Activated naive CD4-positive, alpha-beta T cell treated with anti-CD3 and anti-CD28 coated beads for 36 hours (primary cell): Measurements from ENCODE around the gene IRF2. TPM values are rescaled to one million over a fixed set of nuclear protein-coding genes. Genes with fewer than 3 reads are reported as not detected.

Experiments
- CTCF ChIA-PET: fragments of 350-600 bp; sonication (Branson Sonifier 250); formaldehyde crosslinking; loops from one replicate; lab custom pipeline; 2021; ENCODE audit warnings: antibody characterized with exemption; lab: Charles Lee
- DNase-seq: peaks from one replicate; pipeline ENCODE4 v3.0.0-alpha.2; 2020
- H3K27ac Mint-ChIP-seq: one replicate; pipeline ENCODE4 v1.8.0; 2021; ENCODE audit warnings: mild to moderate bottlenecking, mixed read lengths
- H3K27me3 Mint-ChIP-seq: one replicate; pipeline ENCODE4 v1.8.0; 2021; ENCODE audit warnings: low read depth, mixed read lengths
- H3K36me3 Mint-ChIP-seq: one replicate; pipeline ENCODE4 v1.8.0; 2021; ENCODE audit warnings: low read depth, mixed read lengths
- H3K4me1 Mint-ChIP-seq: one replicate; pipeline ENCODE4 v1.8.0; 2021; ENCODE audit warnings: low read depth, mixed read lengths
- H3K4me3 Mint-ChIP-seq: one replicate; pipeline ENCODE4 v1.8.0; 2021; ENCODE audit warnings: mild to moderate bottlenecking, moderate library complexity, mixed read lengths
- H3K9me3 Mint-ChIP-seq: one replicate; pipeline ENCODE4 v1.8.0; 2021; ENCODE audit warnings: mixed read lengths
- intact Hi-C: fragments of 100-400 bp; cut with micrococcal nuclease; formaldehyde crosslinking; loops from one replicate; pipeline ENCODE4 v1.15.1; 2023
- total RNA-seq, 2 experiments: library from RNA; stranded (reverse); gene quantifications; one replicate each; pipeline ENCODE4 v1.2.3, GENCODE V29; 2021

IRF2 gene
- total RNA-seq, 2 experiments from 2014 or later = 37.3 to 38.3 TPM

DNA sequence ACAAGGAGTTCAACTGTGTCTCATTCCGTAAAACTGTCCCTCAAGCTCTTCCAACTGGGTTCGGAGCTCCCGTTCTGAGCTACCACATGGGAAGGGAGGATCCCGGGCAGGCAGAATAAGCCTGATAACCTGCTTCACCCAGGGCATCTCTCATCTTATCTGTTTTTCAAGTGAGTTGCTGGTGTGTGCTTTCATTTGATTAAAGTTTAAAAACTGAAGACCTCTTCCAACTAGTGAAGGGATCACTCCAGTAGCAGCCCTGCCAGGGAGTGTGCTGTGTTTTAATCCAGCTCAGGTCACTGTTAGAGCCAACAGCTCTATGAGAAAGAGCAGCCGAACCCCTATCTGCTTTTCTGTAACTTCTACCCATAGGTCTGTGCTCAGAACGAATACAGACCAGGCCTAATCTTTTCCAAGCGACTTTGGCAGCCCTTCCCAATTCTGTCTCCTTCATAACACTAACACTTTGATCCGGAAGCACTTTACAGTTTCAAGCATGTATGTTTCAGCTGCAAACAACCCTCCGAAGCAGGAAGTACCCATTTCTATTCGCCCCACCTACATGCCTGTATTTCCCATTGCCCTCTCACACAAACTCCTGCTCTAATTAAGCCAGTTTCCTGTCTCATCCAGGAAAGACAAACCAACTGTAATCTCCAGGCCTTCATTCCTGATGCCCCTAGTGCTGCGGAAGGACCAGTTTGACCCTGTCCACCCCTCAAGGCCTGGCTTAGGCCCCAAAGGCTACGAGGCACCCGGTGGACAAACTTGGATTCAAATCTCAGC is 60.9 kb downstream of the IRF2 start:
- Mint-ChIP-seq H3K36me3 (peaks cover 24% of the 10 kb centered on the region), H3K9me3 (no peaks in the 10 kb centered on the region), H3K27ac (peak overlapping the region; percentile 48), H3K4me1 (peaks cover 74% of the 10 kb centered on the region), H3K4me3 (no peak overlapping the region), H3K27me3 (no peaks in the 10 kb centered on the region)
- intact Hi-C loops = no loop called here
- no peak for DNase-seq
- CTCF ChIA-PET = interaction anchor here (0.6 to 2.0 kb wide), 3 partner anchors 35 to 982 kb away, joined by 3 to 6 read pairs (median 3); no protein-coding TSS in a partner anchor

DNA sequence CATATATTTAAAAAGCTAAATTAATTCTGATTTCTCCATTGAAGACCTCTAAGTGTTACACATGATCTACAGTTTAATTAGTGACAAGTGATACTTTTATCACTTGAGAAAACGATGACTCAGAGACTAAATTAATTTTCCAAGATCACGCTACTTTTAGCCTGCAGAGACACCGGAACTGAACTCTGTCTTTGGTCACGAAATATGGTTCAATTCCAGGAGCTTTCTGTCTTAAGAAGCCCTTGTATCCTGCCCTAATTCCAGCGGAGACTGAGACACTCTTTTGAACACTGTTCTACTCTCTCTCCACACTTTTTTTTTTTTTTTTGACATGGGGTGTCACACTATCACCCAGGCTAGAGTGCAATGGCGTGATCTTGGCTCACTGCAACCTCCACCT is 63.6 kb downstream of the IRF2 start:
- Mint-ChIP-seq H3K4me1 (peaks cover 66% of the 10 kb centered on the region), H3K9me3 (no peaks in the 10 kb centered on the region), H3K36me3 (peaks cover 33% of the 10 kb centered on the region), H3K27ac (no peak overlapping the region), H3K4me3 (no peak overlapping the region), H3K27me3 (no peaks in the 10 kb centered on the region)
- DNase-seq = no peak
- CTCF ChIA-PET = interaction anchor here (0.6 to 0.9 kb wide), 2 partner anchors 54 to 127 kb away, joined by 4 to 6 read pairs; no protein-coding TSS in a partner anchor
- intact Hi-C loops = loop anchor here (1.0 kb wide), 1 partner anchor 8 kb away; no protein-coding TSS in a partner anchor

DNA sequence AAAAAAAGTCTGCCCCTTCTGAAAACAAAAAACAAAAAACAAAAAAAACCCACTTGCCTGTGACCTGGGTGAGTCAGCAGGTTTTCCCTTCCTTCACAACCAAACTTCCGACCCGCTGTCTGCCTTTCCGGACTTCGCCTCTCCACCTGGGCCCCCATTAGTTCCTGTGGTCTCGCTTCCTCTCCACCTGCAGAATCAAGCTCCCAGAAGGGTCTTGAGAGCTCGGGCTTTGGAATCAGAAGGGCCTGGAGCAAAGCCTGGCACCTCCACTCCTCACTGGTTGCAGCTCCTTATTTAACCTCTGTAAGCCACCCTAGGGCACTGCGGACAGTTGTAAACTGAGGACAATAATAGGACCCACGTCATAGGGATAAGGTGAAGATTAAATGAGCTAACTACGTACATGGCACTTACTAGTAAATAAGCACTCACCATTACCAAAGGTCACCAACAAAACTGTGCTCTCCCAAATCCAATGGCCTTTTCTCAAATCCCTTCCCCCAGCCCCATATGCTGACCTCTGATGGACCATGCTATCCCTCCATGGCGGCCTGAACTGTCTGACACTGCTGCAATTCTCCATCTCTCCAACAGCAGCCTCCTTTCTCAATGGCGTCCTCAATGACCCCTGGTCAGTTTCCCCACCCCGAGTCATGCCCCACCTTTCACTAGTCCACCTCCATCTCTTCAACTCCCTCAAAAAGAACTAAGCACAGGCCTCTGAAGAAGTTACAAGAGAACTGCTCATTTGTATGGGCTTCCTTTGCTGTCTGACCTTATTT is 64.2 kb downstream of the IRF2 start:
- H3K4me1 Mint-ChIP-seq = peaks cover 59% of the 10 kb centered on the region
- H3K27me3 Mint-ChIP-seq = no peaks in the 10 kb centered on the region
- H3K4me3 Mint-ChIP-seq = no peak overlapping the region
- H3K27ac Mint-ChIP-seq = peak overlapping the region; percentile 22
- CTCF ChIA-PET = interaction anchor here (0.6 to 0.9 kb wide), 4 partner anchors 54 to 685 kb away, joined by 3 to 6 read pairs (median 4); no protein-coding TSS in a partner anchor
- H3K36me3 Mint-ChIP-seq = peaks cover 37% of the 10 kb centered on the region
- DNase-seq = peak; percentile 62
- no peaks in the 10 kb centered on the region for H3K9me3 Mint-ChIP-seq
- intact Hi-C loops = loop anchor here (1.0 to 2.0 kb wide), 4 partner anchors 8 to 125 kb away; no protein-coding TSS in a partner anchor

DNA sequence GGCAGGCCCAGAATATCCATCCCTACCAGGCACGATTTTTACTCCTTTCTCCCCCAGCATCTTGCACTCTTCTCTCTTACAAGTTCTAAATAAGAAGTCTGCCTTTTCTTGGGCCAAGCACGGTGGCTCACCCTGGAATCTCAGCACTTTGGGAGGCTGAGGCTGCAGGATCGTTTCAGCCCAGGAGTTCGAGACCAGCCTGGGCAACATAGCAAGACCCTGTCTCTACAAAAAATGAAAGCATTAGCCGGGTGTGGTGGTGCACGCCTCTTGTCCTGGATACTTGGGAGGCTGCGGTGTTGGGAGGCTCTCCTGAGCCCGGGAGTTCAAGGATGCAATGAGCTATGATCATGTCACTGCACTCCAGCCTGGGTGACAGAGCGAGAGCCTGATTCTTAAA is 64.8 kb downstream of the IRF2 start:
- Mint-ChIP-seq H3K27ac (no peak overlapping the region), H3K27me3 (no peaks in the 10 kb centered on the region), H3K9me3 (no peaks in the 10 kb centered on the region), H3K4me1 (peaks cover 54% of the 10 kb centered on the region), H3K4me3 (no peak overlapping the region), H3K36me3 (peaks cover 36% of the 10 kb centered on the region)
- CTCF ChIA-PET = interaction anchor here (0.6 to 0.9 kb wide), 5 partner anchors 8 to 685 kb away, joined by 3 to 5 read pairs (median 3); no protein-coding TSS in a partner anchor
- intact Hi-C loops = loop anchor here (2.0 kb wide), 3 partner anchors 27 to 125 kb away; no protein-coding TSS in a partner anchor
- DNase-seq = no peak

DNA sequence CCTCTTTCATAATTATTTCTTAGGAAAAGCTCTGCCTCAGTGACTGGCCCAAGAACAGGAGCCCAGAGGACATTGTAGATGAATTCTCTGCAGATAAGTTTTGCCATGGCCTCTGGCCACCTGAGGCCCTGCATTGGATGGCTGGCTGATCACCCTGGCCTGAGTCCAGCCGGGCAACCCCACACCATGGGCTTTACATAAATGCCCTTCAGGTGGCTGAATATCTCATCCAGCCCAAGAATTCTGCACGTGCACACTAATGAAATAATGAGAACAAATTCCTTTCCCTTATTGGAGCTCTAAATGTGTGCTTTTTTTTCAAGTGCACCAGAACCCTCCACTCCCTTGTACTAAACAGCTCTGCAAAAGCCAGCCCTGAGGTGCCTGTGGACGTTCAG is 65.7 kb downstream of the IRF2 start:
- H3K36me3 Mint-ChIP-seq = peaks cover 36% of the 10 kb centered on the region
- no peak for DNase-seq
- H3K9me3 Mint-ChIP-seq = no peaks in the 10 kb centered on the region
- H3K4me3 Mint-ChIP-seq = no peak overlapping the region
- peaks cover 47% of the 10 kb centered on the region for H3K4me1 Mint-ChIP-seq
- H3K27me3 Mint-ChIP-seq = no peaks in the 10 kb centered on the region
- CTCF ChIA-PET = interaction anchor here (0.8 to 0.9 kb wide), 3 partner anchors 9 to 145 kb away, joined by 3 to 4 read pairs (median 3); no protein-coding TSS in a partner anchor
- intact Hi-C loops = loop anchor here (2.0 kb wide), 3 partner anchors 26 to 126 kb away; no protein-coding TSS in a partner anchor
- H3K27ac Mint-ChIP-seq = no peak overlapping the region

DNA sequence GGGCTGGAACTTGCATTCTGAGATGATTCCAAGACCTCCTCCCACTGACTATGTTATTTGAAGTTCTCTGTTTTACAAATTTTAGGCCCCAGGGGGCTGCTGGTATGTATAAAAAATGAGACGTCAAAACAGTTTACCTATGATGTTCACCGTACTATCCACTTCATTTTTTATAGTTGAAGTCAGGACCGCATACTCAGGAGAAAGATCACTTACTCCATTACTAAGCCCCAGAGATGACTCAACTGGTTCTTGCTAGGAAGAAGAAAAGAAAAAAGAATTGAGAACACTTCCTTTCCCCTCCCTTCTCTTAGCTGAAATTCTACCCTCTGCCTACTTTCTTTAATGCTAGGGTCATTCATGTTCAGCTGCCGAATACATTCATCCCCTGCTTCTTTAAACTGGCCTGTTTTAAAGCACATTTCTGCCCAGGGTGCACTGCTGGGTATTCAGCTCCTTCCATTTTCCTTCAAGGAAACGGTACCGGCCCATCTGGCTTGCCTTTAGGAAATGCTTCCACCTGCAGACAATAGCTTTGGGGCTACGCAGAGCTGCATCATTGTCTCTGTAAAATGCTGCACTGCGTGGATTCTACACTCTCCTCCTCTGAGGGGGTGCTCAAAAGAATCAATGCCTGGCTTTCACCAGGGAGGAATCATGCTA is 66.2 kb downstream of the IRF2 start:
- no peaks in the 10 kb centered on the region for H3K27me3 Mint-ChIP-seq
- CTCF ChIA-PET = interaction anchor here (0.9 kb wide), 2 partner anchors 127 to 144 kb away, joined by 3 to 4 read pairs; no protein-coding TSS in a partner anchor
- H3K9me3 Mint-ChIP-seq = no peaks in the 10 kb centered on the region
- peaks cover 46% of the 10 kb centered on the region for H3K4me1 Mint-ChIP-seq
- no peak overlapping the region for H3K4me3 Mint-ChIP-seq
- DNase-seq = no peak
- intact Hi-C loops = loop anchor here (2.0 kb wide), 3 partner anchors 25 to 127 kb away; no protein-coding TSS in a partner anchor
- H3K27ac Mint-ChIP-seq = no peak overlapping the region
- H3K36me3 Mint-ChIP-seq = peaks cover 38% of the 10 kb centered on the region

DNA sequence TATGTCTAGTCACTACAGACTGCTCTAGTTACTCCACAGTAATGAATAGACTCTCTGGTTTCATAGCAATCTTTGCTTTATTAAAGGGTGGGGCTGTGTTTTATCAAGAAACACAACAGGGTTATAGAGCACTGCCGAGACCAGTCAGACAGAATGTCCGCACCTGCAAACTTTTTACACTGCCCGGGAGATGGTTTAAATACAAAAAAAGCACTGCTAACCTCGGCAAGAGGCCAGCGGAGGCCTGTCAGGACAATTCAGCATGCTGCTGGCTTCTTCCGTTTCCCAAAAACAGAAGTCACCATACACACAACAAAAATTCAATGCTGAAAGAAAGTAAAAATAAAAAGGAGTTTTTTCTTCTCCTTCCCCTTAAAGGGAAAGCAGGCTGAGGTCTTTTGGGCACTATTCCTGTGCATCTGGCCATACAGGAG is 67.4 kb downstream of the IRF2 start:
- Mint-ChIP-seq H3K27ac (no peak overlapping the region), H3K36me3 (peaks cover 38% of the 10 kb centered on the region), H3K4me1 (peaks cover 39% of the 10 kb centered on the region), H3K9me3 (no peaks in the 10 kb centered on the region), H3K27me3 (no peaks in the 10 kb centered on the region), H3K4me3 (no peak overlapping the region)
- no peak for DNase-seq
- CTCF ChIA-PET = no interaction called here
- intact Hi-C loops = no loop called here

DNA sequence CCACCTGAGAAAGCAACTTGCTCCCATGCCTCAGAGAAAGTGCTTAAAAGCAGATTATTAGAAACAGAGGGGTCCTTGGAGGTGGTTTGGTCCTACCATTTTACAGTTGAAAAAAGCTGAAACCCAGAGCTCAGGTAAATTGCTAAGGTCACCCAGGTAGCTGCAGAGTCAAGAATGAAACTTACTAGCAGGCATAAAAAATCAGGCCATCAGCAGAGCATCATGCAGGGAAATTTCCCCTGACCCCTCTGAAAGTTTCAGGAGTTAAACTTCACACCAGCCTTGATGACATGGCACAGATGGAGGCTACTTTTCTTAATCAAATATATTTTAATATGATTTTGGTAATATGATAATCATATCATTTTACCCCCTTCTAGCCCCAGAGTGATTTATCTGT is 70.3 kb downstream of the IRF2 start:
- Mint-ChIP-seq H3K27ac (no peak overlapping the region), H3K36me3 (peaks cover 32% of the 10 kb centered on the region), H3K4me1 (peaks cover 26% of the 10 kb centered on the region), H3K4me3 (no peak overlapping the region), H3K27me3 (no peaks in the 10 kb centered on the region), H3K9me3 (no peaks in the 10 kb centered on the region)
- CTCF ChIA-PET = no interaction called here
- intact Hi-C loops = no loop called here
- no peak for DNase-seq

DNA sequence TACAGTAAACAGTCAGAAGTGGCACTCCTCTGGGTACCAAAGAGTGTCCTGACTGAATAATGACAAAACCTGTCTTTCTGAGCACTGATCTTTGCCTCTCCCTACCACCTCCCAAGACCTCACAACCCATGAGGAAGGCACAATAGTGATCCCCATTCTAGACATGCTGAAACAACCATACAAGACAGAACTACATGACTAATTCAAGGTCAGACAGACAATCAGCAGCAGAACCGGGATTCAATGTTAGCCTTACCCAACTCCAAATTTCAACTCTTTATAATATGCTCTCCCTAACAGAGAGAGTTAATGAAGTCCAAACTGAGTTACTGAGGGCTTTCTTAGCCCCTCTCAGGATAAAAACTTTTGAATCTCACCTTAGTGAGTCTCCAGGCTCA is 71.0 kb downstream of the IRF2 start:
- Mint-ChIP-seq H3K9me3 (no peaks in the 10 kb centered on the region), H3K27me3 (no peaks in the 10 kb centered on the region), H3K4me3 (no peak overlapping the region), H3K27ac (no peak overlapping the region), H3K36me3 (peaks cover 35% of the 10 kb centered on the region), H3K4me1 (peaks cover 20% of the 10 kb centered on the region)
- intact Hi-C loops = no loop called here
- no peak for DNase-seq
- CTCF ChIA-PET = no interaction called here

DNA sequence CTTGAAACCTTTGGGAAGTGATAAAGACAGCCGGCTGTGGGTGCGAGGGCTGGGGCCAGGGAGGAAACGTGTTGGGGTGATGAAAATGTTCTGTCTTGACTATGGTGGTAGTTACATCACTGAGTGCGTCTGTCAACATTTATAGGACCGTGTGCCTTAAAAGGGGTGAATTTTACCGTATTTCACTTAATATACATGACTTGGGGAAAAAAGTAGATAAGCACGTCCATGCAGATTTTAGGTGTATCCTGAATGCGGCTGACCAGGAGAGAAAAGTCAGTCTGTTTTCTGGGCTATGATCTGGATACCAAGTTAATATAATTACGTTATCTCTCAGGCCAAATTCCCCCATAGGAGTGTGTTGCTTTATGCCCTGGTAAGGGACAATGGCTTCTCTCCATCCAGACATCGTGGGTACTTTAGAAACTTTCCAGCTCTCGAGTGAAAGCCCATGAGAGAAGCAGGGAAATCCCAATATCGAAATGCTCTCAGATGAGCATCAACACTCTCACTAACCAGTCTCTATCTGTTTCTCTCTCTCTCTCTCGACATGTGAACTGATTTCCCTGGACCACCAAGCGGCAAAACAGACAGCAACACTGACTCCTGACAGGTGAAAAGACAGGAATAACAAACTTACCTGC is 71.5 kb downstream of the IRF2 start:
- H3K9me3 Mint-ChIP-seq = no peaks in the 10 kb centered on the region
- H3K27me3 Mint-ChIP-seq = no peaks in the 10 kb centered on the region
- H3K4me1 Mint-ChIP-seq = peaks cover 16% of the 10 kb centered on the region
- DNase-seq = no peak
- H3K36me3 Mint-ChIP-seq = peaks cover 30% of the 10 kb centered on the region
- CTCF ChIA-PET = no interaction called here
- no peak overlapping the region for H3K27ac Mint-ChIP-seq
- intact Hi-C loops = no loop called here
- H3K4me3 Mint-ChIP-seq = no peak overlapping the region

DNA sequence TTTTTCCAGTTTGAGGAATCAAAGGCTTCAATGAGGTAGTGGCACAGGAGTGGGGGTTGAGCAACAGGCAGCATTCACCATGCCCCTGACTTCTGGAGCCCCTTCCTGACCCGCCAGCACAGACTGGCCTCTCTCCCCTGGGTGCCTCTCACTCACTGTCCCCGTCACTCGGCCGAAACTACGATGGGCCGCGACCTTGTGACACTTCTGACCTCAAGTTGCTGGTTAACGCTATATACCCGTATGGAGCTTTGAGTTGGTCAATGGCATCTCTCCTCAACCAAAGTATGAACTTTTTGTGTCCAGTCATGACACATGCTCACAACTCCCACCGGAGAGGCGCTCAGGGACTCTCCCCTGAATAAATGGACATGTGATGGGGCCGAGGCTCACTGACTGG is 72.1 kb downstream of the IRF2 start:
- H3K4me3 Mint-ChIP-seq = no peak overlapping the region
- intact Hi-C loops = no loop called here
- no peak overlapping the region for H3K27ac Mint-ChIP-seq
- no peaks in the 10 kb centered on the region for H3K9me3 Mint-ChIP-seq
- no peak for DNase-seq
- CTCF ChIA-PET = no interaction called here
- H3K36me3 Mint-ChIP-seq = peaks cover 25% of the 10 kb centered on the region
- H3K4me1 Mint-ChIP-seq = peaks cover 16% of the 10 kb centered on the region
- no peaks in the 10 kb centered on the region for H3K27me3 Mint-ChIP-seq
